Measurements from ENCODE around the gene ZFHX3. TPM values are rescaled to one million over a fixed set of nuclear protein-coding genes. Genes with fewer than 3 reads are reported as not detected.

ZFHX3 gene
- polyA plus RNA-seq, 1 donor from 2014 or later, result 26.4 TPM

DNA sequence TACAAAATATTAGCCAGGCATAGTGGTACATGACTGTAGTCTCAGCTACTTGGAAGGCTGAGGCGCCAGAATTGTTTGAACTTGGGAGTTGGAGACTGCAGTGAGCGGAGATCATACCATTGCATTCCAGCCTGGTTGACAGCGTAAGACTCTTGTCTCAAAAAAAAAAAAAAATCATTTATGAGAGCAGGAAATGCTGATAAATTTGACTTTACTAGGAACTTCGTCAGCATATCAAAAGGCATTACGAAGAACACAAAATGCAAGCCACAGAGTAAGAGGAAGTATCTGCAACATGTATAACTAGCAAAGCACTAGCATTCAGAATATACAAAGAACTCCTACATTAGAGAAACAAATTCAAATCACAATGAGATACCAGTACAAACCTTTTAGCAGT, 279.3 kb downstream of the ZFHX3 start:
- Histone ChIP-seq H3K9ac (ENCODE audit: low read length) (no peak overlapping the region), H3K27me3 (ENCODE audit: insufficient read depth, low read depth, low read length) (no peaks in the 10 kb centered on the region), H2AFZ (ENCODE audit: low read depth, low read length) (no peak overlapping the region), H3K27ac (ENCODE audit: low read length) (no peak overlapping the region), H3K4me2 (ENCODE audit: low read length) (no peak overlapping the region), H3K9me3 (ENCODE audit: low read length) (no peaks in the 10 kb centered on the region), H3F3A (ENCODE audit: insufficient read depth, low read length, poor library complexity, severe bottlenecking) (no peaks in the 10 kb centered on the region), H3K79me2 (replicated peaks; ENCODE audit: insufficient read depth, low read length) (no peaks in the 10 kb centered on the region), H3K4me3 (ENCODE audit: low read length) (no peak overlapping the region), H3K36me3 (ENCODE audit: insufficient read depth, low read length) (no peaks in the 10 kb centered on the region), H3K9me2 (ENCODE audit: insufficient read depth, low read length) (no peaks in the 10 kb centered on the region), H4K20me1 (ENCODE audit: insufficient read depth) (no peaks in the 10 kb centered on the region)
- TF ChIP-seq TAF1 (IDR thresholded peaks at IDR 0.05; ENCODE audit: low read depth) (no peak), MXI1 (conservative IDR thresholded peaks at IDR 0.05; ENCODE audit: poor library complexity, severe bottlenecking) (no peak), EZH2 (IDR thresholded peaks at IDR 0.05; ENCODE audit: borderline replicate concordance, insufficient read depth, low read length, poor library complexity, severe bottlenecking) (no peak), RAD21 (conservative IDR thresholded peaks at IDR 0.05) (no peak), EP300 (conservative IDR thresholded peaks at IDR 0.05; ENCODE audit: poor library complexity, severe bottlenecking) (no peak), SMC3 (conservative IDR thresholded peaks at IDR 0.05; ENCODE audit: poor library complexity) (no peak), POLR2AphosphoS5 (IDR thresholded peaks at IDR 0.05) (no peak)
- TF ChIP-seq, protein P1, sequence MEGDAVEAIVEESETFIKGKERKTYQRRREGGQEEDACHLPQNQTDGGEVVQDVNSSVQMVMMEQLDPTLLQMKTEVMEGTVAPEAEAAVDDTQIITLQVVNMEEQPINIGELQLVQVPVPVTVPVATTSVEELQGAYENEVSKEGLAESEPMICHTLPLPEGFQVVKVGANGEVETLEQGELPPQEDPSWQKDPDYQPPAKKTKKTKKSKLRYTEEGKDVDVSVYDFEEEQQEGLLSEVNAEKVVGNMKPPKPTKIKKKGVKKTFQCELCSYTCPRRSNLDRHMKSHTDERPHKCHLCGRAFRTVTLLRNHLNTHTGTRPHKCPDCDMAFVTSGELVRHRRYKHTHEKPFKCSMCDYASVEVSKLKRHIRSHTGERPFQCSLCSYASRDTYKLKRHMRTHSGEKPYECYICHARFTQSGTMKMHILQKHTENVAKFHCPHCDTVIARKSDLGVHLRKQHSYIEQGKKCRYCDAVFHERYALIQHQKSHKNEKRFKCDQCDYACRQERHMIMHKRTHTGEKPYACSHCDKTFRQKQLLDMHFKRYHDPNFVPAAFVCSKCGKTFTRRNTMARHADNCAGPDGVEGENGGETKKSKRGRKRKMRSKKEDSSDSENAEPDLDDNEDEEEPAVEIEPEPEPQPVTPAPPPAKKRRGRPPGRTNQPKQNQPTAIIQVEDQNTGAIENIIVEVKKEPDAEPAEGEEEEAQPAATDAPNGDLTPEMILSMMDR (IDR thresholded peaks at IDR 0.05; ENCODE audit: poor library complexity, severe bottlenecking), result no peak
- TF ChIP-seq, protein P2, sequence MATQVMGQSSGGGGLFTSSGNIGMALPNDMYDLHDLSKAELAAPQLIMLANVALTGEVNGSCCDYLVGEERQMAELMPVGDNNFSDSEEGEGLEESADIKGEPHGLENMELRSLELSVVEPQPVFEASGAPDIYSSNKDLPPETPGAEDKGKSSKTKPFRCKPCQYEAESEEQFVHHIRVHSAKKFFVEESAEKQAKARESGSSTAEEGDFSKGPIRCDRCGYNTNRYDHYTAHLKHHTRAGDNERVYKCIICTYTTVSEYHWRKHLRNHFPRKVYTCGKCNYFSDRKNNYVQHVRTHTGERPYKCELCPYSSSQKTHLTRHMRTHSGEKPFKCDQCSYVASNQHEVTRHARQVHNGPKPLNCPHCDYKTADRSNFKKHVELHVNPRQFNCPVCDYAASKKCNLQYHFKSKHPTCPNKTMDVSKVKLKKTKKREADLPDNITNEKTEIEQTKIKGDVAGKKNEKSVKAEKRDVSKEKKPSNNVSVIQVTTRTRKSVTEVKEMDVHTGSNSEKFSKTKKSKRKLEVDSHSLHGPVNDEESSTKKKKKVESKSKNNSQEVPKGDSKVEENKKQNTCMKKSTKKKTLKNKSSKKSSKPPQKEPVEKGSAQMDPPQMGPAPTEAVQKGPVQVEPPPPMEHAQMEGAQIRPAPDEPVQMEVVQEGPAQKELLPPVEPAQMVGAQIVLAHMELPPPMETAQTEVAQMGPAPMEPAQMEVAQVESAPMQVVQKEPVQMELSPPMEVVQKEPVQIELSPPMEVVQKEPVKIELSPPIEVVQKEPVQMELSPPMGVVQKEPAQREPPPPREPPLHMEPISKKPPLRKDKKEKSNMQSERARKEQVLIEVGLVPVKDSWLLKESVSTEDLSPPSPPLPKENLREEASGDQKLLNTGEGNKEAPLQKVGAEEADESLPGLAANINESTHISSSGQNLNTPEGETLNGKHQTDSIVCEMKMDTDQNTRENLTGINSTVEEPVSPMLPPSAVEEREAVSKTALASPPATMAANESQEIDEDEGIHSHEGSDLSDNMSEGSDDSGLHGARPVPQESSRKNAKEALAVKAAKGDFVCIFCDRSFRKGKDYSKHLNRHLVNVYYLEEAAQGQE (IDR thresholded peaks at IDR 0.05; ENCODE audit: borderline replicate concordance), result no peak

DNA sequence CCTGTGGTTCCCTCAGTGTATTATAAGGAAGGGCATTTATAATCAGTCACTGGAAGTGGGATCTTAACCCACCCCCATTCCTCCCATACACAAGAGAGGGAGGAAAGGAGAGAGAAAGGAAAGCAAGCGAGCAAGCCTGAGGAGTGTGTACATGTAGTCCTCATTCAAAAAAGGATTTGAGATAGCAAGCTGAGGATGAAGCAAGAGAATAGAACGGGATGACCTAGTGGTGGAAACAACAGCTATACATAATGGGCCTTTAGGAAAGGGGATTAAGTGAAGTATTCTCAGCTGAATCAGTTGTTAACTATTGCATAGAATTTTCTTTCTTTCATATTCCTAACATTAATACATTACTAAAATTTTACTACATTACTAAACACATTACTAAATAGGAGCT, 281.4 kb downstream of the ZFHX3 start:
- no peak overlapping the region for H3K27ac ChIP-seq (ENCODE audit: low read length)
- no peaks in the 10 kb centered on the region for H4K20me1 ChIP-seq (ENCODE audit: insufficient read depth)
- no peak overlapping the region for H3K4me2 ChIP-seq (ENCODE audit: low read length)
- H3K27me3 ChIP-seq (ENCODE audit: insufficient read depth, low read depth, low read length), result no peaks in the 10 kb centered on the region
- no peaks in the 10 kb centered on the region for H3K79me2 ChIP-seq (replicated peaks; ENCODE audit: insufficient read depth, low read length)
- no peaks in the 10 kb centered on the region for H3K9me3 ChIP-seq (ENCODE audit: low read length)
- no peaks in the 10 kb centered on the region for H3K9me2 ChIP-seq (ENCODE audit: insufficient read depth, low read length)
- no peak overlapping the region for H3K4me3 ChIP-seq (ENCODE audit: low read length)
- no peaks in the 10 kb centered on the region for H3F3A ChIP-seq (ENCODE audit: insufficient read depth, low read length, poor library complexity, severe bottlenecking)
- no peak overlapping the region for H3K9ac ChIP-seq (ENCODE audit: low read length)
- H3K36me3 ChIP-seq (ENCODE audit: insufficient read depth, low read length), result no peaks in the 10 kb centered on the region
- TF ChIP-seq MXI1 (conservative IDR thresholded peaks at IDR 0.05; ENCODE audit: poor library complexity, severe bottlenecking) (no peak), RAD21 (conservative IDR thresholded peaks at IDR 0.05) (no peak), POLR2AphosphoS5 (IDR thresholded peaks at IDR 0.05) (no peak), SMC3 (conservative IDR thresholded peaks at IDR 0.05; ENCODE audit: poor library complexity) (no peak)
- TF ChIP-seq, protein P1 (IDR thresholded peaks at IDR 0.05; ENCODE audit: poor library complexity, severe bottlenecking), result no peak
- H2AFZ ChIP-seq (ENCODE audit: low read depth, low read length), result no peak overlapping the region

All from neural cell (in vitro differentiated cells).